Thyroid gland (tissue), 4 donors: Measurements from ENCODE around the gene TRAK1.

Experiments used
- CTCF ChIP-seq, 6 experiments: fragments of 200-600 bp in 3 of 6; fragments of 450-650 bp in 3 of 6; sonication (generic) in 3 of 6; IDR thresholded peaks; one replicate each; pipeline ENCODE4 v1.5.1; 2016 to 2019; ENCODE audit warnings: antibody characterized with exemption in 6 of 6, mild to moderate bottlenecking in 2 of 6, inconsistent platforms in 1 of 6, moderate library complexity in 1 of 6
- POLR2A ChIP-seq, 2 donors: fragments of 450-650 bp; IDR thresholded peaks; one replicate each; pipeline ENCODE4 v1.6.1; 2017; ENCODE audit warnings: antibody characterized with exemption in 2 of 2, mild to moderate bottlenecking in 2 of 2, moderate library complexity in 1 of 2

GRCh38 chr3:42246091-42246490, 154.9 kb downstream of the TRAK1 start:
- TF ChIP-seq CTCF (IDR thresholded peaks at IDR 0.05): no peak
- no peak for TF ChIP-seq POLR2A (IDR thresholded peaks at IDR 0.05)
